GM08714 (cell line): ENCODE results near the gene SYS1.
"Not testable (repeated sequence)": the region's sequence is repeated elsewhere in the genome, so short reads cannot be mapped to it uniquely, and the experiment has no call there.

Experiments used
- H3K4me3 ChIP-seq: fragments of 200-500 bp; sonication (Bioruptor generic); 2 replicates; pipeline ENCODE4 v1.5.1; 2014; ENCODE audit warnings: mild to moderate bottlenecking, low read length, inconsistent platforms
- ZNF274 ChIP-seq: IDR thresholded peaks from 2 replicates; pipeline ENCODE4 v1.6.1; 2012; ENCODE audit warnings: mild to moderate bottlenecking, low read depth, low read length

The SYS1 gene

GRCh38 chr20:45344168-45344860 is 18.6 kb upstream of the SYS1 start:
- no peak overlapping the region for H3K4me3 ChIP-seq
- no peak for TF ChIP-seq ZNF274

GRCh38 chr20:45345104-45345936 is 17.6 kb upstream of the SYS1 start:
- H3K4me3 ChIP-seq, result no peak overlapping the region
- no peak for TF ChIP-seq ZNF274

- H3K4me3 ChIP-seq, result no peak overlapping the region
- no peak for TF ChIP-seq ZNF274
Measured at GRCh38 chr20:45346291-45346718, 16.7 kb upstream of the SYS1 start.

- H3K4me3 ChIP-seq, result no peak overlapping the region
Measured at GRCh38 chr20:45346851-45347250, 16.1 kb upstream of the SYS1 start.

GRCh38 chr20:45347297-45347935 is 15.5 kb upstream of the SYS1 start:
- TF ChIP-seq ZNF274, result no peak

More at GRCh38 chr20:45346851-45347250, 16.1 kb upstream of the SYS1 start:
- no peak for TF ChIP-seq ZNF274

GRCh38 chr20:45347936-45348778 is 14.8 kb upstream of the SYS1 start, which contains the start of gene SDC4:
Gene SDC4, minus strand, starts transcription at chr20:45348424. Its CDS starts 40 bp downstream, at chr20:45348384.
- H3K4me3 ChIP-seq, result peak within 1 kb of the TSS; percentile 51; the same call in 1 of the 2 replicates
- TF ChIP-seq ZNF274, result no peak

More at GRCh38 chr20:45347297-45347935, 15.5 kb upstream of the SYS1 start:
- H3K4me3 ChIP-seq, result peak overlapping the region; percentile 51; the same call in 1 of the 2 replicates

GRCh38 chr20:45350217-45350616 is 12.7 kb upstream of the SYS1 start:
- TF ChIP-seq ZNF274, result no peak

GRCh38 chr20:45350795-45351194 is 12.2 kb upstream of the SYS1 start:
- not testable (repeated sequence) for H3K4me3 ChIP-seq

More at GRCh38 chr20:45350217-45350616, 12.7 kb upstream of the SYS1 start:
- H3K4me3 ChIP-seq, result no peak overlapping the region

GRCh38 chr20:45352729-45353128 is 10.2 kb upstream of the SYS1 start:
- no peak for TF ChIP-seq ZNF274
- no peak overlapping the region for H3K4me3 ChIP-seq

GRCh38 chr20:45353746-45354145 is 9.2 kb upstream of the SYS1 start:
- no peak overlapping the region for H3K4me3 ChIP-seq
- no peak for TF ChIP-seq ZNF274

- no peak overlapping the region for H3K4me3 ChIP-seq
- TF ChIP-seq ZNF274, result no peak
Measured at GRCh38 chr20:45354423-45355208, 8.3 kb upstream of the SYS1 start.

- no peak overlapping the region for H3K4me3 ChIP-seq
- TF ChIP-seq ZNF274, result no peak
Measured at GRCh38 chr20:45355209-45356084, 7.5 kb upstream of the SYS1 start.
